Ishikawa (cell line): ENCODE results near the gene BICC1.

Experiments used
- CEBPB ChIP-seq: IDR thresholded peaks from 2 replicates; pipeline ENCODE4 v1.6.1; 2012
- EGR1 ChIP-seq: IDR thresholded peaks from 2 replicates; pipeline ENCODE4 v1.6.1; 2012
- RAD21 ChIP-seq: IDR thresholded peaks from 2 replicates; pipeline ENCODE4 v1.6.1; 2012; ENCODE audit warnings: low read depth
- REST ChIP-seq: IDR thresholded peaks from 2 replicates; pipeline ENCODE4 v1.6.1; 2012; ENCODE audit warnings: low read depth, mild to moderate bottlenecking
- YY1 ChIP-seq: IDR thresholded peaks from 2 replicates; pipeline ENCODE4 v1.6.1; 2012; ENCODE audit warnings: low read depth

- TF ChIP-seq REST (no peak), RAD21 (no peak), YY1 (no peak), CEBPB (no peak), EGR1 (no peak)
Measured at GRCh38 chr10:58651040-58651439, 138.4 kb downstream of the BICC1 start.
